HG02642 (cell line): Measurements from ENCODE around the gene CACNA1D.
"Not testable (repeated sequence)": the region's sequence is repeated elsewhere in the genome, so short reads cannot be mapped to it uniquely, and the experiment has no call there.

Experiments
- ATAC-seq: cut with Tn5 transposase; IDR thresholded peaks from one replicate; pipeline ENCODE4 v1.9.1; 2021; ENCODE audit warnings: mild to moderate bottlenecking; ENCODE audit not compliant: unreplicated experiment, poor library complexity

CACNA1D gene

GRCh38 chr3:53570081-53570480 lies 75.7 kb downstream of the CACNA1D start:
- no peak for ATAC-seq

- no peak for ATAC-seq
These were observed 76.3 kb downstream of the CACNA1D start for GRCh38 chr3:53570709-53571108.

GRCh38 chr3:53571264-53571663 lies 76.9 kb downstream of the CACNA1D start:
- ATAC-seq: no peak

- not testable (repeated sequence) for ATAC-seq
These were observed 77.8 kb downstream of the CACNA1D start for GRCh38 chr3:53572184-53572583.

GRCh38 chr3:53577506-53577905 lies 83.1 kb downstream of the CACNA1D start:
- ATAC-seq: no peak

GRCh38 chr3:53579636-53580035 lies 85.2 kb downstream of the CACNA1D start:
- no peak for ATAC-seq

GRCh38 chr3:53581671-53582070 lies 87.3 kb downstream of the CACNA1D start:
- no peak for ATAC-seq

- no peak for ATAC-seq
These were observed 88.8 kb downstream of the CACNA1D start for GRCh38 chr3:53583161-53583690.

DNA sequence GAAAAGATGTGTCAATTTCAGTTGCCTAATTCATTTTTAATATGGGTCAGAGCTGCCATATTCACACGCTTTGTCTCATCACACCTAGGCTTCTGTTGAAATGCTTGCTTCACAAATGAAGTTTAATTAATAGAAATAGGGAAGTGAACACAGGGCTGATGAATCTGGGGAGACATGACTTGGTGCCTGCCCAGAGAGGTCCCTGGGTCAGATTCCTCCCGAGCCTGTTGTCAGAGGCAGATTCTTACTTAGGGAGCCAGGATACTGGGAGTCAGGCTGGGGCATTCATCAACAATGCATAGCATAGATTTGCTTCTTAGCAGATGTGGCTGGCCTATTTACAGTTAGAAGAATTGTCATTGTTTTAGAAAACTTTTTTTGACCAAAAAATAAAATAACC lies 90.6 kb downstream of the CACNA1D start:
- ATAC-seq: no peak

GRCh38 chr3:53585627-53586026 lies 91.2 kb downstream of the CACNA1D start:
- ATAC-seq: no peak

DNA sequence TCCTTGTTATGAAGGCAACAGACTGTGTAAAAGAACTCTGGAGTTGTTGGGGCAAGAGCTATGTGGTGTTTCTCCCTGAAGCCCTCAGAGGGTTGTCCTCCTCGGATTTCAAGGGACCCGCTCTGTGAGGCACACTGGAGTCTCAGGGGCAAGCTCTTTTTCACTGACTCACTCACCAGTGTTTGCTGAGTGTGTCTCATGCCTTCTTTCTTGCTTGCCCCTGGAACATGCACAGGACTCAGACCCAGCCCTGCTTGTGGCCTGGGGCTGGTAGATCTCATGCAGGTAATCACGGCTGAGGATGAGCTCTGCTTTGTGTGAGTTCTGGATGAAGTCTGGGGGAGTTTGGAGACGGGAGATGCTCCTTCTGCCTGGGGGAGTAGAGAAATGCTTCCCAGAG lies 93.7 kb downstream of the CACNA1D start:
- no peak for ATAC-seq

DNA sequence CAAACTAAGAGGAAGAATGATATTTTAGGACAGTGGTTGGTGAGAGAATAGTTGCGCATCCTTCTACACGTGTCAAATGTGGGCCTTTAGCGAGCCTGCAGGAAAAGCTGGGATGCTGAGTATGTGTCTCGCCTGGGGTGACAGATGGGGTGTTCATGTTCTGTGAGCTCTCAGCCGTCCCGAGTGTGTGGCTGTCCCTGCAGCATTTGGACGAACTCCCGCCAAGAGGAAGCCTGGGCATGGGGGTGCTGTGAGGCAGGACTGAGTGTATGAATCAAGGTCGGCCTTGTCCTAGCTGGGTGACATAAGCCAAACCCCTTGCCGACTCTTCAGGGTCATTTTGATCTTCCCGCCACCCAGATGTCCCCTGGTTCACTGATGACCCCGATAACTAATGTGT lies 94.8 kb downstream of the CACNA1D start:
- no peak for ATAC-seq

DNA sequence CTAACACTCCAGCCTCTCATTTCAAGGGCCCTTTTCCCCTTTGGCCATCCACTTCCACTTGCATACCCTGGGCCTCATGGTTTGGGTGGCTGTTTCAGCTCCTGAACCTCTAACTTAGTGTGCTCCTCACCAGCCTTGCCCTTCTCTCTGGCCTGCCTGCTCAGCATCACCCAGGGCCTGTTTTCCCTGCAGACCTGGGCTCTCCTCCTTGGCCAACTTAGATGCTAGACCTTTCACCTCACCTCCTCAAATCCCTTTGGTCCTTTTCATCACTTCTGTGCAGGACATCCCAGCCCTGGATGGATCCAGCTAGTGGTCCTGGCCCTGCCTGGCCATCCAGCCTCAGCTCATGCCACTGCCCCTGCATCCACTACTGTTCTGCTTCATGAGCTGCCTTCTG lies 95.4 kb downstream of the CACNA1D start:
- ATAC-seq: no peak

- ATAC-seq: no peak
These were observed 96.2 kb downstream of the CACNA1D start for GRCh38 chr3:53590606-53591005.

GRCh38 chr3:53591646-53592045 lies 97.2 kb downstream of the CACNA1D start:
- ATAC-seq: no peak

DNA sequence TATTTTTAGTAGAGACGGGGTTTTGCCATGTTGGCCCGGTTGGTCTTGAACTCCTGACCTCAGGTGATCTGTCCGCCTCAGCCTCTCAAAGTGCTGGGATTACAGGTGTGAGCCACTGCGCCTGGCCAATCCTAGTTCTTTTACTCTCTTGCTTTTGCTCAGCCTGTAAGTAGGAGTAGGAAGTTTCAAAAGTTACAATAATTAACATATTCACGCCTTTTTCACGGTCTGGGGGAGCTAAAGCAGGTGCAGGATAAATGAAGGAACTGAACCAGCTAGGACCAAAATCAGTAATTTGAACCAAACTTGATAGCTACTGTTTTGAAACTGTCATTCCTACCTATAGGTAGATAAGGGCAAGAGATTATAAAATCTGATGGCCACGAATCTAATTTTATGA lies 98.5 kb downstream of the CACNA1D start:
- ATAC-seq: no peak

DNA sequence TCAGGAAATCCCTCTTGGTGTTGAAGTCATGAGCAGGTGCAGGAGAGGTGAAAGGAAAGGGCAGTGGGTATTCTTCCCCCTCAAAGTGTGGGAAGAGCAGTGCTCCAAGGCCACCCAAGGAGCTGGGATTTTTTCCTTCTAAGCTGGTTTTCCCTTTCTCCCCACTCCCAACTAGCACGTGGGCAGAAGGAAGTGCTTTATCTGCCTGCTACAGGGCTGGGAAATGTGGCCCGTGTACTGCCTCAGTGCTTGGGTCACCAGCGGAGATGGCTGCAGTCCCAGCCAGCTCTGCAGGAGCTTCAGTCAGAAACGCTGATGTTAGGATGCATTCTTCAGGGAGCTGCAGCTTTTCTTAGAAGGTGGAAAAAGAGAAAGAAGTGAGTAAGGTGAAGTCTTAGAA lies 99.2 kb downstream of the CACNA1D start:
- no peak for ATAC-seq

- ATAC-seq: no peak
These were observed 99.9 kb downstream of the CACNA1D start for GRCh38 chr3:53594276-53594675.

- ATAC-seq: no peak
These were observed 101.2 kb downstream of the CACNA1D start for GRCh38 chr3:53595660-53596059.

- ATAC-seq: no peak
These were observed 102.9 kb downstream of the CACNA1D start for GRCh38 chr3:53597136-53597915.

GRCh38 chr3:53599771-53600170 lies 105.4 kb downstream of the CACNA1D start:
- ATAC-seq: no peak

DNA sequence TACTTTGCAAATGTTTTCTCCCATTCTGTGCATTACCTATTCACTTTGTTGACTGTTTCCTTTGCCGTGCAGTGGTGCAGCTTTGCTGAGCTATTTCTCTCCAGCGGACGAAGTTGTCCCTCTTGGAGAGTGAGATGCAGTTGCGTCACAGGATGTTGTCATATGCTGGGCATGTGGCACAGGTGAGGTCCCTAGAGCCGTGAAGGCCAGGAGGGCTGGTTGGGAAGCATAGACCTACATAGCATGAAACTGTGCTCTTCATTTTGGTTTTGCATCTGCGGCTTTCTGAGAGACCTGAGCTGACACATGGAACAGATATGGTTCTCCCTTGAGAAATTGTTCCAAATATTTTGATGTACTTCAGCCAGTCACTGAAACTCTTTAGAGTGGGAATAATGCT lies 108.5 kb downstream of the CACNA1D start:
- no peak for ATAC-seq
